WTC11 (cell line): ENCODE data around the gene CTNNA3. TPM values are rescaled to one million over a fixed set of nuclear protein-coding genes. Genes with fewer than 3 reads are reported as not detected.

Source experiments
- ATAC-seq: fragments of 200-7000 bp; cut with Tn5 transposase; 2 replicates; pipeline ENCODE4 v1.10.0; 2021; ENCODE audit warnings: mild to moderate bottlenecking, moderate library complexity
- CTCF ChIA-PET: fragments of 300-600 bp; sonication (Branson Sonifier 250); formaldehyde crosslinking; loops from one replicate; lab custom pipeline; 2021; ENCODE audit warnings: antibody characterized with exemption; lab: Charles Lee
- POLR2A ChIA-PET: fragments of 350-600 bp; sonication (Branson Sonifier 250); formaldehyde crosslinking; loops from one replicate; lab custom pipeline; 2021; ENCODE audit warnings: antibody characterized with exemption; lab: Charles Lee
- DNase-seq: peaks from one replicate; pipeline ENCODE4 v3.0.0; 2021; ENCODE audit warnings: low spot score
- H3K27ac Mint-ChIP-seq: 2 replicates; pipeline ENCODE4 v1.8.0; 2021; ENCODE audit warnings: mixed read lengths
- H3K27me3 Mint-ChIP-seq: 2 replicates; pipeline ENCODE4 v1.8.0; 2021; ENCODE audit warnings: low read depth, mild to moderate bottlenecking, moderate library complexity, mixed read lengths
- H3K36me3 Mint-ChIP-seq: 2 replicates; pipeline ENCODE4 v1.8.0; 2021; ENCODE audit warnings: mixed read lengths
- H3K4me1 Mint-ChIP-seq: 2 replicates; pipeline ENCODE4 v1.8.0; 2022; ENCODE audit warnings: mixed read lengths
- H3K4me3 Mint-ChIP-seq: 2 replicates; pipeline ENCODE4 v1.8.0; 2021; ENCODE audit warnings: mild to moderate bottlenecking, moderate library complexity, mixed read lengths
- H3K9me3 Mint-ChIP-seq: 2 replicates; pipeline ENCODE4 v1.8.0; 2021; ENCODE audit warnings: mixed read lengths
- AR ChIP-seq: fragments of 250-450 bp; sonication (Bioruptor Pico); IDR thresholded peaks from 2 replicates; pipeline ENCODE4 v1.9.0; 2021; ENCODE audit warnings: mild to moderate bottlenecking
- FOXP1 ChIP-seq: sonication (generic); formaldehyde crosslinking; IDR thresholded peaks from 2 replicates; pipeline ENCODE4 v1.8.0; 2022; ENCODE audit warnings: missing genetic modification reagents, mild to moderate bottlenecking, moderate library complexity, borderline replicate concordance
- HMGXB4 ChIP-seq: sonication (generic); formaldehyde crosslinking; IDR thresholded peaks from 2 replicates; pipeline ENCODE4 v1.8.1; 2023; ENCODE audit warnings: mild to moderate bottlenecking, moderate library complexity, missing genetic modification reagents
- NR2C2 ChIP-seq: sonication (generic); formaldehyde crosslinking; IDR thresholded peaks from 2 replicates; pipeline ENCODE4 v1.8.0; 2022; ENCODE audit warnings: mild to moderate bottlenecking, missing genetic modification reagents
- SP1 ChIP-seq: sonication (generic); formaldehyde crosslinking; conservative IDR thresholded peaks from 2 replicates; pipeline ENCODE4 v1.8.1; 2022; ENCODE audit warnings: missing genetic modification reagents
- TCF7 ChIP-seq: sonication (generic); formaldehyde crosslinking; IDR thresholded peaks from 2 replicates; pipeline ENCODE4 v1.8.0; 2022; ENCODE audit warnings: mild to moderate bottlenecking, low read depth, missing genetic modification reagents, moderate library complexity
- ZNF138 ChIP-seq: sonication (generic); formaldehyde crosslinking; conservative IDR thresholded peaks from 2 replicates; pipeline ENCODE4 v1.8.1; 2022; ENCODE audit warnings: mild to moderate bottlenecking, moderate library complexity, missing genetic modification reagents
- ZNF219 ChIP-seq: sonication (generic); formaldehyde crosslinking; IDR thresholded peaks from 2 replicates; pipeline ENCODE4 v1.8.0; 2023; ENCODE audit warnings: missing genetic modification reagents, mild to moderate bottlenecking, borderline replicate concordance
- ZNF396 ChIP-seq: fragments of 250-450 bp; sonication (Bioruptor Pico); IDR thresholded peaks from 2 replicates; pipeline ENCODE4 v1.8.0; 2021; ENCODE audit warnings: mild to moderate bottlenecking, moderate library complexity, borderline replicate concordance
- total RNA-seq: library from RNA; stranded (reverse); gene quantifications from 3 replicates; pipeline ENCODE4 v1.2.3, GENCODE V29; 2021
- TF ChIP-seq, protein P1 (sequence below): fragments of 200-600 bp; IDR thresholded peaks from 2 replicates; pipeline ENCODE4 v1.8.0; 2022; ENCODE audit warnings: antibody characterized with exemption
- TF ChIP-seq, protein P2 (sequence below): sonication (generic); formaldehyde crosslinking; IDR thresholded peaks from 2 replicates; pipeline ENCODE4 v1.8.1; 2022; ENCODE audit warnings: missing genetic modification reagents, borderline replicate concordance
- TF ChIP-seq, protein P3 (sequence below): fragments of 250-450 bp; sonication (Bioruptor Pico); IDR thresholded peaks from 2 replicates; pipeline ENCODE4 v1.9.0; 2021; ENCODE audit warnings: mild to moderate bottlenecking, borderline replicate concordance
- TF ChIP-seq, protein P4 (sequence below): sonication (generic); formaldehyde crosslinking; IDR thresholded peaks from 2 replicates; pipeline ENCODE4 v1.8.0; 2022; ENCODE audit warnings: mild to moderate bottlenecking, missing genetic modification reagents

CTNNA3 gene
- total RNA-seq, 1 experiment from 2014 or later = 6.1 TPM

- ChIA-PET POLR2A (no interaction called here), CTCF (no interaction called here)
- Mint-ChIP-seq H3K27ac (no peak overlapping the region), H3K4me1 (peaks cover 15% of the 10 kb centered on the region), H3K9me3 (no peaks in the 10 kb centered on the region), H3K27me3 (no peaks in the 10 kb centered on the region), H3K4me3 (no peak overlapping the region), H3K36me3 (no peaks in the 10 kb centered on the region)
- no peak for TF ChIP-seq AR
- TF ChIP-seq ZNF396 (CRISPR knock-in tag) = no peak
- TF ChIP-seq, protein P1, sequence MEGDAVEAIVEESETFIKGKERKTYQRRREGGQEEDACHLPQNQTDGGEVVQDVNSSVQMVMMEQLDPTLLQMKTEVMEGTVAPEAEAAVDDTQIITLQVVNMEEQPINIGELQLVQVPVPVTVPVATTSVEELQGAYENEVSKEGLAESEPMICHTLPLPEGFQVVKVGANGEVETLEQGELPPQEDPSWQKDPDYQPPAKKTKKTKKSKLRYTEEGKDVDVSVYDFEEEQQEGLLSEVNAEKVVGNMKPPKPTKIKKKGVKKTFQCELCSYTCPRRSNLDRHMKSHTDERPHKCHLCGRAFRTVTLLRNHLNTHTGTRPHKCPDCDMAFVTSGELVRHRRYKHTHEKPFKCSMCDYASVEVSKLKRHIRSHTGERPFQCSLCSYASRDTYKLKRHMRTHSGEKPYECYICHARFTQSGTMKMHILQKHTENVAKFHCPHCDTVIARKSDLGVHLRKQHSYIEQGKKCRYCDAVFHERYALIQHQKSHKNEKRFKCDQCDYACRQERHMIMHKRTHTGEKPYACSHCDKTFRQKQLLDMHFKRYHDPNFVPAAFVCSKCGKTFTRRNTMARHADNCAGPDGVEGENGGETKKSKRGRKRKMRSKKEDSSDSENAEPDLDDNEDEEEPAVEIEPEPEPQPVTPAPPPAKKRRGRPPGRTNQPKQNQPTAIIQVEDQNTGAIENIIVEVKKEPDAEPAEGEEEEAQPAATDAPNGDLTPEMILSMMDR = no peak
- TF ChIP-seq, protein P2, sequence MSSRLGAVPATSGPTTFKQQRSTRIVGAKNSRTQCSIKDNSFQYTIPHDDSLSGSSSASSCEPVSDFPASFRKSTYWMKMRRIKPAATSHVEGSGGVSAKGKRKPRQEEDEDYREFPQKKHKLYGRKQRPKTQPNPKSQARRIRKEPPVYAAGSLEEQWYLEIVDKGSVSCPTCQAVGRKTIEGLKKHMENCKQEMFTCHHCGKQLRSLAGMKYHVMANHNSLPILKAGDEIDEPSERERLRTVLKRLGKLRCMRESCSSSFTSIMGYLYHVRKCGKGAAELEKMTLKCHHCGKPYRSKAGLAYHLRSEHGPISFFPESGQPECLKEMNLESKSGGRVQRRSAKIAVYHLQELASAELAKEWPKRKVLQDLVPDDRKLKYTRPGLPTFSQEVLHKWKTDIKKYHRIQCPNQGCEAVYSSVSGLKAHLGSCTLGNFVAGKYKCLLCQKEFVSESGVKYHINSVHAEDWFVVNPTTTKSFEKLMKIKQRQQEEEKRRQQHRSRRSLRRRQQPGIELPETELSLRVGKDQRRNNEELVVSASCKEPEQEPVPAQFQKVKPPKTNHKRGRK (CRISPR knock-in tag) = no peak
- TF ChIP-seq, protein P3, sequence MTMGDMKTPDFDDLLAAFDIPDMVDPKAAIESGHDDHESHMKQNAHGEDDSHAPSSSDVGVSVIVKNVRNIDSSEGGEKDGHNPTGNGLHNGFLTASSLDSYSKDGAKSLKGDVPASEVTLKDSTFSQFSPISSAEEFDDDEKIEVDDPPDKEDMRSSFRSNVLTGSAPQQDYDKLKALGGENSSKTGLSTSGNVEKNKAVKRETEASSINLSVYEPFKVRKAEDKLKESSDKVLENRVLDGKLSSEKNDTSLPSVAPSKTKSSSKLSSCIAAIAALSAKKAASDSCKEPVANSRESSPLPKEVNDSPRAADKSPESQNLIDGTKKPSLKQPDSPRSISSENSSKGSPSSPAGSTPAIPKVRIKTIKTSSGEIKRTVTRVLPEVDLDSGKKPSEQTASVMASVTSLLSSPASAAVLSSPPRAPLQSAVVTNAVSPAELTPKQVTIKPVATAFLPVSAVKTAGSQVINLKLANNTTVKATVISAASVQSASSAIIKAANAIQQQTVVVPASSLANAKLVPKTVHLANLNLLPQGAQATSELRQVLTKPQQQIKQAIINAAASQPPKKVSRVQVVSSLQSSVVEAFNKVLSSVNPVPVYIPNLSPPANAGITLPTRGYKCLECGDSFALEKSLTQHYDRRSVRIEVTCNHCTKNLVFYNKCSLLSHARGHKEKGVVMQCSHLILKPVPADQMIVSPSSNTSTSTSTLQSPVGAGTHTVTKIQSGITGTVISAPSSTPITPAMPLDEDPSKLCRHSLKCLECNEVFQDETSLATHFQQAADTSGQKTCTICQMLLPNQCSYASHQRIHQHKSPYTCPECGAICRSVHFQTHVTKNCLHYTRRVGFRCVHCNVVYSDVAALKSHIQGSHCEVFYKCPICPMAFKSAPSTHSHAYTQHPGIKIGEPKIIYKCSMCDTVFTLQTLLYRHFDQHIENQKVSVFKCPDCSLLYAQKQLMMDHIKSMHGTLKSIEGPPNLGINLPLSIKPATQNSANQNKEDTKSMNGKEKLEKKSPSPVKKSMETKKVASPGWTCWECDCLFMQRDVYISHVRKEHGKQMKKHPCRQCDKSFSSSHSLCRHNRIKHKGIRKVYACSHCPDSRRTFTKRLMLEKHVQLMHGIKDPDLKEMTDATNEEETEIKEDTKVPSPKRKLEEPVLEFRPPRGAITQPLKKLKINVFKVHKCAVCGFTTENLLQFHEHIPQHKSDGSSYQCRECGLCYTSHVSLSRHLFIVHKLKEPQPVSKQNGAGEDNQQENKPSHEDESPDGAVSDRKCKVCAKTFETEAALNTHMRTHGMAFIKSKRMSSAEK (CRISPR knock-in tag) = no peak
- TF ChIP-seq NR2C2 (CRISPR knock-in tag) = no peak
- no peak for TF ChIP-seq HMGXB4
- TF ChIP-seq FOXP1 (CRISPR knock-in tag) = no peak
- TF ChIP-seq TCF7 = no peak
- TF ChIP-seq SP1 (CRISPR knock-in tag) = no peak
- TF ChIP-seq ZNF138 = no peak
- TF ChIP-seq, protein P4, sequence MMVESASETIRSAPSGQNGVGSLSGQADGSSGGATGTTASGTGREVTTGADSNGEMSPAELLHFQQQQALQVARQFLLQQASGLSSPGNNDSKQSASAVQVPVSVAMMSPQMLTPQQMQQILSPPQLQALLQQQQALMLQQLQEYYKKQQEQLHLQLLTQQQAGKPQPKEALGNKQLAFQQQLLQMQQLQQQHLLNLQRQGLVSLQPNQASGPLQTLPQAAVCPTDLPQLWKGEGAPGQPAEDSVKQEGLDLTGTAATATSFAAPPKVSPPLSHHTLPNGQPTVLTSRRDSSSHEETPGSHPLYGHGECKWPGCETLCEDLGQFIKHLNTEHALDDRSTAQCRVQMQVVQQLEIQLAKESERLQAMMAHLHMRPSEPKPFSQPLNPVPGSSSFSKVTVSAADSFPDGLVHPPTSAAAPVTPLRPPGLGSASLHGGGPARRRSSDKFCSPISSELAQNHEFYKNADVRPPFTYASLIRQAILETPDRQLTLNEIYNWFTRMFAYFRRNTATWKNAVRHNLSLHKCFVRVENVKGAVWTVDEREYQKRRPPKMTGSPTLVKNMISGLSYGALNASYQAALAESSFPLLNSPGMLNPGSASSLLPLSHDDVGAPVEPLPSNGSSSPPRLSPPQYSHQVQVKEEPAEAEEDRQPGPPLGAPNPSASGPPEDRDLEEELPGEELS = no peak
- no peak for TF ChIP-seq ZNF219 (CRISPR knock-in tag)
- no peak for DNase-seq
- no peak for ATAC-seq
These were observed 696.0 kb downstream of the CTNNA3 start for GRCh38 chr10:66999762-67000545.
